Ovary (tissue), 9 donors: ENCODE measurements around the gene TNFRSF1A. TPM values are rescaled to one million over a fixed set of nuclear protein-coding genes. Genes with fewer than 3 reads are reported as not detected.

Experiments
- DNase-seq, 5 donors: peaks; one replicate each; pipeline ENCODE4 v3.0.0-alpha.2; 2019 to 2020
- H3K27ac ChIP-seq, 2 donors: fragments of 200-600 bp; one replicate each; pipeline versions ENCODE4 v1.5.1 to v1.8.0; 2019 to 2022
- H3K27me3 ChIP-seq: fragments of 200-600 bp; one replicate; pipeline ENCODE4 v1.8.0; 2022
- H3K36me3 ChIP-seq: fragments of 200-600 bp; sonication (generic); one replicate; pipeline ENCODE4 v1.5.1; 2019
- H3K4me1 ChIP-seq: one replicate; pipeline ENCODE4 v1.8.1; 2013; ENCODE audit warnings: mild to moderate bottlenecking, moderate library complexity; ENCODE audit not compliant: insufficient read depth
- H3K4me3 ChIP-seq: fragments of 200-600 bp; sonication (generic); one replicate; pipeline ENCODE4 v1.5.1; 2017
- H3K9me3 ChIP-seq, 2 donors: fragments of 200-600 bp in 1 of 2; sonication (generic) in 1 of 2; one replicate each; pipeline versions ENCODE4 v1.5.1 to v1.8.1; 2013 to 2019; ENCODE audit warnings: mild to moderate bottlenecking in 1 of 2, moderate library complexity in 1 of 2
- EP300 ChIP-seq: sonication (generic); formaldehyde crosslinking; IDR thresholded peaks from one replicate; pipeline ENCODE4 v1.6.1; 2017; ENCODE audit warnings: antibody characterized with exemption
- POLR2A ChIP-seq: fragments of 450-650 bp; IDR thresholded peaks from one replicate; pipeline ENCODE4 v1.6.1; 2017; ENCODE audit warnings: antibody characterized with exemption, mild to moderate bottlenecking, moderate library complexity
- WGBS, 3 donors: extraction: QIAGEN DNeasy Blood & Tissue Kit in 1 of 3; methylation state at CpG; one replicate each; pipeline versions ENCODE4 v1.1.5 to v1.1.7; 2013 to 2017; 5-methylcytosine and 5-hydroxymethylcytosine counted together
- intact Hi-C, 4 donors: fragments of 100-400 bp; cut with DNase I; formaldehyde crosslinking; loops; one replicate each; pipeline versions ENCODE4 v1.11.0 to v1.15.1; 2022 to 2023
- polyA plus RNA-seq, 2 donors: library from polyadenylated mRNA; stranded (reverse); fragments of 200-250 nt in 1 of 2; fragments of 350-450 nt in 1 of 2; fragmentation: Illumina TruSeq in 1 of 2; extraction: RNeasy Lipid Tissue Mini Kit (QIAGEN cat#74804) in 1 of 2; gene quantifications; one replicate each; pipeline ENCODE4 v1.2.3, GENCODE V29; 2013 to 2014
- total RNA-seq, 7 donors: library from RNA; depleted of rRNA in 2 of 7; stranded (reverse); fragments of >200 nt in 2 of 7; fragmentation: NEBNext Ultra II Directional in 3 of 7; extraction: Animal tissue kit (Norgen Biotek cat#: 25700) in 3 of 7; gene quantifications; one replicate each; pipeline versions ENCODE4 v1.1.0 to v1.2.4, GENCODE V29; 2016 to 2023
- TF ChIP-seq, protein P1 (sequence below), 3 donors: fragments of 450-650 bp in 2 of 3; fragments of 200-600 bp in 1 of 3; IDR thresholded peaks; one replicate each; pipeline versions ENCODE4 v1.5.1 to v1.8.0; 2016 to 2022; ENCODE audit warnings: antibody characterized with exemption in 3 of 3, mild to moderate bottlenecking in 1 of 3
- donor health status: DM: no; HTN: no; CAD: no; lungs with moderate emphysema.
- donor health status: DM: no; HTN: no; CAD: no.
- donor health status: Bipolar disorder and iron deficiency.
- donor health status: DM: yes; HTN: yes; CAD: no.
- donor health status: DM: no; HTN: no; CAD: no.
- donor health status: DM: yes; HTN: yes; CAD: no.

TNFRSF1A gene
- total and polyA plus RNA-seq, 9 donors, result 92.8 to 274 (median 179) TPM

DNA sequence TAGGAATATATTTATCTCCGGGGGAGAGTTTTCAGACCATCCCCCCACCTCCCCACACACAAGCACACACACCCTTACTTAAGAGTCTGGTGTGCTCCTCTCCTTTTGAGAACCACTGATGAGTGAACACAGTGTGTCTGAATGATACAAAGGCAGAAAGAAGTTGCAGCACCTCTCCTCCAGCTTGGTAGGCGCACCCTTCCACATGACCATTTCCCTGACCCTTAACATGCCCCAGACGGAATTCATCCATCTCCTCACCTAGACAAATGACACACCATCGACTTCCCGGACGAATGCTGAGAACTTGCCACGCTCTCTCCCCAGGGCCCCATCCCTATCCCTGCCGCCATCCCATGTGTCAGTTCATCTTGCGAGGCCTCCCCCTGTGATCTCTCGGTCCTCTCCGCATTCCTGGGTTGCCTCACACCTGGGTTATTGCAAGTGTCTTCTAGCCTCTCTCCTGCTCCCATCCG is 3.9 kb downstream of the TNFRSF1A start:
- Histone ChIP-seq H3K9me3 (no peaks in the 10 kb centered on the region), H3K27me3 (no peaks in the 10 kb centered on the region), H3K36me3 (no peaks in the 10 kb centered on the region), H3K4me1 (peaks cover 23% of the 10 kb centered on the region), H3K27ac (peak overlapping the region in 1 of 2 donors; percentile 97), H3K4me3 (peak overlapping the region; percentile 90)
- intact Hi-C loops, result loop anchor here (5.0 kb wide), 2 partner anchors 39 to 44 kb away; partner anchors contain the start of genes LTBR (in 3 of the 4) and SCNN1A (in 1 of the 4)
- 35 to 50% (median 46%) methylated on average over 12 of the region's 12 CpGs for WGBS, 3 donors
- DNase-seq, result no peak
- TF ChIP-seq, protein P1, sequence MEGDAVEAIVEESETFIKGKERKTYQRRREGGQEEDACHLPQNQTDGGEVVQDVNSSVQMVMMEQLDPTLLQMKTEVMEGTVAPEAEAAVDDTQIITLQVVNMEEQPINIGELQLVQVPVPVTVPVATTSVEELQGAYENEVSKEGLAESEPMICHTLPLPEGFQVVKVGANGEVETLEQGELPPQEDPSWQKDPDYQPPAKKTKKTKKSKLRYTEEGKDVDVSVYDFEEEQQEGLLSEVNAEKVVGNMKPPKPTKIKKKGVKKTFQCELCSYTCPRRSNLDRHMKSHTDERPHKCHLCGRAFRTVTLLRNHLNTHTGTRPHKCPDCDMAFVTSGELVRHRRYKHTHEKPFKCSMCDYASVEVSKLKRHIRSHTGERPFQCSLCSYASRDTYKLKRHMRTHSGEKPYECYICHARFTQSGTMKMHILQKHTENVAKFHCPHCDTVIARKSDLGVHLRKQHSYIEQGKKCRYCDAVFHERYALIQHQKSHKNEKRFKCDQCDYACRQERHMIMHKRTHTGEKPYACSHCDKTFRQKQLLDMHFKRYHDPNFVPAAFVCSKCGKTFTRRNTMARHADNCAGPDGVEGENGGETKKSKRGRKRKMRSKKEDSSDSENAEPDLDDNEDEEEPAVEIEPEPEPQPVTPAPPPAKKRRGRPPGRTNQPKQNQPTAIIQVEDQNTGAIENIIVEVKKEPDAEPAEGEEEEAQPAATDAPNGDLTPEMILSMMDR (IDR thresholded peaks at IDR 0.05), result no peak
- TF ChIP-seq EP300 (no peak), POLR2A (no peak)

DNA sequence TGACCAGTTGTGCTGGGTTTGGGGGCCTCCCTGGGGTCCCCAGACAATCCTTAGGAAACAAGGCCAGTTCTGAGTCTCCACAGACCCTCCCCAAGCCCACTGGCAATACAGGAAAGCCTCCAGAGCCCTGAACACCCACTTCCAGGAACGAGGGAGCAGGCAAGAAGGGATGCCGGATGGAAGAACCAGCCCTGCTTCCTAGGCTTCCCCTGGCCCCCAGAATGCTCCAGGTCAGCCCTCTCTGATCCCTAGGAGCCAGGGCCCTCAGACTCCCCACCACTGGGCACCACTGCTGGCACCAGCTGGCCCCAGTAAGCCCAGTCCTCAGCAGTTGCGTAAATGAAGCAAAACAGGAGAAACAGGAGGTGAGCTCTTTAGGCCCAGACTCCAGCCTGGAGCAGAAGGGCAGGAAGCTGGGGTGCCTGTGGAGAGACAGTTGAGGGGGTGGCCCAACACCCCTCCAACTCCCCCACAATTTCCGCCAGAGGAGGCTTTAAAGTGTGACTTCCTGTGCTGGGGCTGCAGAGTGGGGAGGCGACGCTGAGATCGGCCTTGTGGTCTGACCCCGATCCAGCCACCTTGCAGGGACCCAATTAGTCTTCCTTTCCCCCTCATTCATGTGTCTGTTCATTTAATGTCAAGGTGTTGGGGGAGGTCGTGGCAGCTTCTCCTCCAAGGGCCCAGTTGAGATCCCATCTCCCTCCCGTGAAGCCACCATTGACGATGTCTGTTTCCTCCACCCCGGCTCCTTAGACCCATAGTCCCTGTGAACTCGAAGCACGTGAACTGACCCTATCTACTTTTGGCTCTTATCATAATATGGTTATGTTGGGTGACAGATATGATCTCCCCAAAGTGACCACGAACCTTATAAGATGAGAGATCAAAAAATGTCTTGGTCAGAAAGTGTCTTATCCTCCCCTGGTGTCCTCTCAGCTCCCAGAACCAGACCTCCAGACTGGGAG is 4.7 kb downstream of the TNFRSF1A start:
- Histone ChIP-seq H3K4me1 (peaks cover 20% of the 10 kb centered on the region), H3K27me3 (no peaks in the 10 kb centered on the region), H3K9me3 (no peaks in the 10 kb centered on the region), H3K4me3 (peak overlapping the region; percentile 41), H3K27ac (peak overlapping the region; percentile 82 to 97), H3K36me3 (no peaks in the 10 kb centered on the region)
- intact Hi-C loops, result loop anchor here (5.0 kb wide), 2 partner anchors 40 to 45 kb away; partner anchors contain the start of genes LTBR (in 3 of the 4) and SCNN1A (in 1 of the 4)
- 21 to 25% (median 24%) methylated on average over 15 of the region's 15 CpGs for WGBS, 3 donors
- no peak for TF ChIP-seq EP300
- TF ChIP-seq, protein P1 (IDR thresholded peaks at IDR 0.05), result no peak
- no peak for TF ChIP-seq POLR2A
- peak in 1 of 5 donors; percentile 56 for DNase-seq

DNA sequence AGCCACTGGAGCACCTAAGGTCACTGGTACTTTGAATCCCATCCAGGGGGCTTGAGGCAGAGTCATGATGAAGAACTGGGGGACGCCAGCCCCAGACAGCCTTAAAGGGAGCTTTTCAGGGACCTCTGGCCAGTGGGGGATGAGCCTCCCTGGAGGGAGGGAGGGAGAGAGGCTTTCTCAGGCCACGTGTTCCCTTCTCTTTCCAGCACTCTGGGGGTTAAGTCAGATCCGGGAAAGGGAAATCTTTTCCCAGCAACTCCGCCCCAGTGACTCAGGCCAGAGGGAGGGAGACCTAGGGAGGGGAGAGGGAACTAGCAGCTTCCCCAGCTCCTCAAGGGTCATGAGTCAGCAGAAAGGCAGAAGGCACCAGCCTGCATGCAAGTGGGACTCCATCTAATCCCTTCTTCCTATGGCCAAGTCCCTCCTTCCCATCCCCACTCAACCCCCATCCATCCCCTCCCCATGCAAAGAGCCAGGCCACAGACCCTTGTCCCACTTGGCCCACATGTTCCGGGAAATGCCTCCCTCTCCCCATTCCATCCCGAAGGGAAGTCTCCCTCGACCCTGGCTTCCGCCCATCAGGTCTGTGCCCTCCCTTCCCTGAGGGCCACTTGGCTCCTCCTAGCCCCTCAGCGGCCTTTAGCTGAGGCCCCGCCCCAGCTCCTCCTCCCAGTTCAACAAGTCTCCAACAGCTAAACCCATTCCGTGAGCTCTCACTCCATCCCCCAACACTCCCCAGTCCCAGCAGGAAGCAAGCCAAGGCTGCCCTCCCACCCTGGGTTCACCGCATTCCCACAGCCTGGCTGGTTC is 5.6 kb downstream of the TNFRSF1A start:
- TF ChIP-seq EP300 (peak; percentile 99), POLR2A (peak; percentile 76)
- TF ChIP-seq, protein P1 (IDR thresholded peaks at IDR 0.05), result no peak
- WGBS, 3 donors, result 0 to 1% (median 1%) methylated on average over 12 of the region's 12 CpGs
- DNase-seq, result peak; percentile 95 to 97 (median 97)
- intact Hi-C loops, result loop anchor here (5.0 kb wide), 2 partner anchors 41 to 46 kb away; partner anchors contain the start of genes LTBR (in 3 of the 4) and SCNN1A (in 1 of the 4)
- Histone ChIP-seq H3K27me3 (no peaks in the 10 kb centered on the region), H3K27ac (peak overlapping the region; percentile 82 to 97), H3K4me3 (peak overlapping the region; percentile 41), H3K36me3 (no peaks in the 10 kb centered on the region), H3K9me3 (no peaks in the 10 kb centered on the region), H3K4me1 (peaks cover 20% of the 10 kb centered on the region)
